HG03575 (cell line): ENCODE results near the gene HSPB2.
"Not testable (repeated sequence)": the region's sequence is repeated elsewhere in the genome, so short reads cannot be mapped to it uniquely, and the experiment has no call there.

Experiments
- ATAC-seq: cut with Tn5 transposase; IDR thresholded peaks from one replicate; pipeline ENCODE4 v1.9.1; 2021; ENCODE audit not compliant: unreplicated experiment, insufficient number of reproducible peaks, low FRiP score; ENCODE audit errors: extremely low read depth

Gene HSPB2

GRCh38 chr11:111912535-111912934, at the start of gene HSPB2:
Gene HSPB2, plus strand, starts transcription at chr11:111912734. Its CDS starts 96 bp downstream, at chr11:111912830.
- no peak for ATAC-seq

- ATAC-seq = no peak
Measured at GRCh38 chr11:111870113-111870512, 42.4 kb upstream of the HSPB2 start.

GRCh38 chr11:111870522-111870885, 42.0 kb upstream of the HSPB2 start:
- ATAC-seq = peak; percentile 11

GRCh38 chr11:111870886-111871692, 41.4 kb upstream of the HSPB2 start, which contains the start of gene ALG9:
Gene ALG9, minus strand, starts transcription at chr11:111871581. Its CDS starts 99 bp downstream, at chr11:111871482.
- peak; percentile 41 for ATAC-seq

- ATAC-seq = no peak
Measured at GRCh38 chr11:111871693-111872161, 40.8 kb upstream of the HSPB2 start.

GRCh38 chr11:111878385-111878848, 34.1 kb upstream of the HSPB2 start:
- no peak for ATAC-seq

GRCh38 chr11:111878849-111879636, 33.5 kb upstream of the HSPB2 start, which contains the start of the genes CFAP68 and FDXACB1:
Gene CFAP68, plus strand, starts transcription at chr11:111879541. Its CDS starts 20 bp downstream, at chr11:111879561.
Gene FDXACB1, minus strand, starts transcription at chr11:111879165. Its CDS starts 33 bp downstream, at chr11:111879132.
- ATAC-seq = peak; percentile 74

- ATAC-seq = no peak
Measured at GRCh38 chr11:111879637-111879960, 32.9 kb upstream of the HSPB2 start.

- no peak for ATAC-seq
Measured at GRCh38 chr11:111882202-111882601, 30.3 kb upstream of the HSPB2 start.

GRCh38 chr11:111885053-111885452, 27.5 kb upstream of the HSPB2 start:
- ATAC-seq = not testable (repeated sequence)

- ATAC-seq = no peak
Measured at GRCh38 chr11:111886032-111886431, 26.5 kb upstream of the HSPB2 start.

GRCh38 chr11:111886844-111887243, 25.7 kb upstream of the HSPB2 start:
- no peak for ATAC-seq

GRCh38 chr11:111905411-111905810, 7.1 kb upstream of the HSPB2 start:
- no peak for ATAC-seq

- ATAC-seq = no peak
Measured at GRCh38 chr11:111906680-111907079, 5.9 kb upstream of the HSPB2 start.

- no peak for ATAC-seq
Measured at GRCh38 chr11:111908639-111909305, 3.8 kb upstream of the HSPB2 start.

GRCh38 chr11:111909378-111909777, 3.2 kb upstream of the HSPB2 start:
- ATAC-seq = no peak

GRCh38 chr11:111910676-111911562, 1.6 kb upstream of the HSPB2 start:
- ATAC-seq = no peak
